GM12892 (cell line): ENCODE measurements around the gene TMEM269.

ENCODE experiments used
- DNase-seq: peaks from one replicate; pipeline ENCODE4 v3.0.0; 2011; ENCODE audit not compliant: insufficient read length
- FAIRE-seq: peaks from 2 replicates; lab custom pipeline; 2011; peaks lifted over from hg19 to GRCh38; lab: Jason Lieb, UNC
- POLR2A ChIP-seq: IDR thresholded peaks from 2 replicates; pipeline ENCODE4 v1.6.1; 2011; ENCODE audit warnings: low read depth, low read length, control low read depth
- POLR2AphosphoS5 ChIP-seq: IDR thresholded peaks from 2 replicates; pipeline ENCODE4 v1.6.1; 2011; ENCODE audit warnings: low read depth, low read length, control low read depth
- TAF1 ChIP-seq: IDR thresholded peaks from 2 replicates; pipeline ENCODE4 v1.6.1; 2011; ENCODE audit warnings: low read depth, mild to moderate bottlenecking, control low read depth, low read length, borderline replicate concordance

The TMEM269 gene

DNA sequence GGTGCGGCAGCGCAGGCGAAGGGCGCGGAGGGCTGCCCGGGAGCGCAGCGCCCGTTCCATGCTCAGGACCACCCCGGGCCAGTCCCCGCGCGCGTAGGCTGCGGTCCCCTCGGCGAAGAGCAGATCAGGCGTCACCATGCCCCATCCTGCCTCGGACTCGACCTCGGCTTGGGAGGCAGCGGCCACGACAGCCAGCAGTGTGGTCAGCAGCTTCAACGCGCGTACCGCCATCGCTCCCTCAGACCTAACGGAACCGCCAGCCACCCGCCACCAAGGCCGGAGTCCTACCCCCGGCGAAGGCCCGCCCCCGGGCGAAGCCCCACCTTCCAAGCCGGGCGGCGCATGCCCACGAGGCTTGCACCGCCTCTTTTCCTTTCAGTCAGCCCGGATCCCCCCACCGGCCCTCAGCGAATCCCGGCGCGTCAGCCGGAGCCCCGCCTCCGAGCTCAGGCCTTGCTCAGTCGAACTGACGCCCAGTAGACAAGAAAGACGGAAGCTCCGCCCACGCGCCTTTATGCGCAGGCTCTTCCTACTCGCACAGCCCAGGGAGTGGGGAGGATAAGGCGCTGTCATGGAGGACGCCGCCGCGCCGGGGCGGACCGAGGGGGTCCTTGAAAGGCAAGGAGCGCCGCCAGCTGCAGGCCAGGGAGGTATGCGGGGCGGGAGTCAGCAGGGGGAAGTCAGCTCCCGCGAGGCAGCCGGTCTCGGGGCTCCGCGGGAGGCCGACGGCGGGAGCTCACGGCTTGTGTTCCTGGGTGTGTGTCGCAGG is 17.9 kb upstream of the TMEM269 start, which contains the start of the genes C1orf50 and P3H1:
Gene C1orf50 (plus strand): TSS at position 509 of the 769 bp plus-strand sequence. CDS start 63 bp downstream, at position 572.
Gene P3H1 (minus strand): TSS at position 288 of the 769 bp plus-strand sequence. CDS start 57 bp downstream, at position 231.
- DNase-seq (peak; percentile 87), FAIRE-seq (peak; percentile 95)
- TF ChIP-seq POLR2AphosphoS5, result peak; percentile 97
- TF ChIP-seq TAF1, result peak; percentile 70
- TF ChIP-seq POLR2A, result peak; percentile 98

DNA sequence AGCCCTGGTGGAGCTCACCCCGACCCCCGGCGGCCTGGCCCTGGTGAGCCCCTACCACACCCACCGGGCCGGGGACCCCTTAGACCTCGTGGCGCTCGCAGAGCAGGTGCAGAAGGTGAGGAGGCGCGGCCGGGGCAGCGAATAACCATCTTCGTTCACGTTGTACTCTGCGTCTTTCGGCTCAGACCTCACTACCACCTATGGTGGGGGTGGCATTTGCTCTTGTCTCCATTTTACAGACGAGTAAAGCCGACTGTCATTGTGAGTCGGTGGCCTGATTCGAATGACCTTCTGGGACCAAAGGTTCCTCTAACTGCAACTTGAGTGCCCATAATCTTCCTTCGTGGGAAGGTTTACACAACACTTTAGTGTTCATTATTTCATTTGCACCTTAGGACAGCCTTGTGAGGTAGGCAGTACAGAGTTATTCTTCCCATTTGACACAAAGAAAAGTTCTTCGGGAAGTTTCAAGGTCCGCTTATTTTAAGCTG is 17.2 kb upstream of the TMEM269 start:
- DNase-seq, result no peak
- FAIRE-seq, result peak; percentile 56
- TF ChIP-seq POLR2AphosphoS5 (no peak; the same call in 1 of the 2 replicates), POLR2A (no peak), TAF1 (no peak)

DNA sequence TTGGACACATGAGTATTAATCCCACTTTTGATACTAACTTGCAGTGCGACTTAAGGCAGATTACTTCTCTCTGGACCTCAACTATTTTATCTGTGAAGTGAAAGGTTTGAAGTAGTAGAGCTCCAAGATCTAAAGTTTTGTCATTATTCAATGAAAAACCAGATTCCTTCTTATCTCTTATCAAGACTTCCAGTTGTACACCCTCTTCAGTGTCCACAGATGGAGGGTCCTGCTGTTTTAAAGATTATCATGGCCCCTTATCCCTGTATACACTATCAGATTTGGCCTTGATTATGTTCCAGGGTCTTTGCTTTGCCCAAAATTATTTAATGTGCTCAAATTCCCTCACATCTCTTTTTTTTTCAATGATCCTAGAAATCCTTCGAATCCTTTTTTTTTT is 16.6 kb upstream of the TMEM269 start:
- TF ChIP-seq POLR2A, result no peak
- no peak for TF ChIP-seq POLR2AphosphoS5
- no peak for TF ChIP-seq TAF1
- FAIRE-seq (no peak), DNase-seq (no peak)

DNA sequence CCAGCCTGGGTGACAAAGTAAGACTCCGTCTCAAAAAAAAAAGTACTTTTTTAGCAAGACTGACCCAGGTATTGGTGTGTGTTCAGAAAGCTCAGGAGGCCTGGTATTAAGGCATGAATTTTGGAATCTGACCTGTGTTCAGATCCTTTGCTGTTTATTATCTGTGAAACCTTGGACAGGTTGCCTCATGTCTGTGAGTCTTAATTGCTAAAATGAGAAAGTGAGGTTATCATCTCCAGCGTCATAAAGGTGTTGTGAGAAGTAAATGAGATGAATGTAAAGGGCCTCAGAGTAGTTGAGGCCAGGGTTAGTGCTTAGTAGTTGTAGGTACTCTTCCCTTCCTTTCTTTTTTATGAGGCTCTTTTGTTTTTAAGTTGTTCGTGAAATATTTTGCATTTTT is 15.0 kb upstream of the TMEM269 start:
- DNase-seq (no peak), FAIRE-seq (no peak)
- TF ChIP-seq POLR2A (no peak), POLR2AphosphoS5 (no peak), TAF1 (no peak)

GRCh38 chr1:42773420-42773819 is 11.4 kb upstream of the TMEM269 start:
- FAIRE-seq (no peak), DNase-seq (no peak)
- TF ChIP-seq TAF1 (no peak), POLR2AphosphoS5 (no peak), POLR2A (no peak)

DNA sequence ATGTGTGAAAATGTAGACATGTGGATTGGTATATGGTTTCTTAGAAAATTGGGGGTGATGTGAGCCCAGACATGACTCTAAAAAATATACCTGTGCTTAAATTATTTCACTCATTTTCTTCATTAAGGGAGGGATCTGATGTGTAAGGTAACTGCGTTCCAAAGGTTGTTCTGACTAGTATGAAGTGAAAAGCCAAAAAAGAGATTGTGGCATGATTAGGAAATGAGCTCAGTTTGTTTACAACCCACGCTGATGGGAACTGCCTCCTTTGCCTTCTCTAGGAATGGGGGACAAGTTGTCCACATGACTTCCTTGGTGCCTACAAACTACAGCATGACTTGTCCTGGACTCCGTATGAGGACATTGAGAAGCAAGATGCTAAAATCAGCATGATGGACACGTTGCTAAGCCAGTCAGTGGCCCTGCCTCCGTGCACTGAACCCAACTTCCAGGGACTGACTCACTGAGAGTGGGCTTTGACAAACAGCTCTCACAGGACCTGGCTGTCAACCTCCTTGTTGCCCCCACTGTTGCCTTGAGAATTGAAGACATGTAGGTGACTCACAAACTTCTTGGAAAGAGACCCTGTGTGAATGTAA is 9.8 kb upstream of the TMEM269 start:
- DNase-seq (no peak), FAIRE-seq (no peak)
- TF ChIP-seq POLR2AphosphoS5 (no peak), POLR2A (no peak), TAF1 (no peak)

GRCh38 chr1:42776502-42776901 is 8.3 kb upstream of the TMEM269 start:
- TF ChIP-seq POLR2AphosphoS5 (no peak), TAF1 (no peak), POLR2A (no peak)
- FAIRE-seq (no peak), DNase-seq (no peak)

- DNase-seq, result no peak
- TF ChIP-seq POLR2AphosphoS5, result no peak
- TF ChIP-seq POLR2A, result no peak
- FAIRE-seq, result peak; percentile 40
Observed at GRCh38 chr1:42777852-42778251, 6.9 kb upstream of the TMEM269 start.

- DNase-seq, result no peak
- peak; percentile 17 for FAIRE-seq
- TF ChIP-seq POLR2AphosphoS5 (no peak), POLR2A (no peak), TAF1 (no peak)
Observed at GRCh38 chr1:42779725-42780124, 5.1 kb upstream of the TMEM269 start.

DNA sequence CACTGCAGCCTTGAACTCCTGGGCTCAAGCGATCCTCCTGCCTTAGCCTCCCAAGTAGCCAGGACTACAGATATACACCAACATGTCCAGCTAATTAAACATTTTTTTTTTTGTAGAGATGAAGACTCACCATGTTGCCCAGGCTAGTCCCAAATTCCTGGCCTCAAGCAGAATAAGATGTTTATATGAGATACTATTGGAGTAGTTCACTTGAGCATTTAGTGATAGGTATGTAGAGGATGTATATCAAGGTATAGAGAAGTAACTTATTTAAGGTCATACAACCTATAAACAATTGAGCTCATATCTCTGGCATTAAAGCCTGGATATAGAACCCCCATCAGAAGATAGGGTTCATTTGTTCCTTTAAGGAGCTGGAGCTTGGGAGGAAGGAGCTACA is 4.6 kb upstream of the TMEM269 start:
- no peak for DNase-seq
- TF ChIP-seq POLR2AphosphoS5 (no peak), TAF1 (no peak), POLR2A (no peak)
- no peak for FAIRE-seq

DNA sequence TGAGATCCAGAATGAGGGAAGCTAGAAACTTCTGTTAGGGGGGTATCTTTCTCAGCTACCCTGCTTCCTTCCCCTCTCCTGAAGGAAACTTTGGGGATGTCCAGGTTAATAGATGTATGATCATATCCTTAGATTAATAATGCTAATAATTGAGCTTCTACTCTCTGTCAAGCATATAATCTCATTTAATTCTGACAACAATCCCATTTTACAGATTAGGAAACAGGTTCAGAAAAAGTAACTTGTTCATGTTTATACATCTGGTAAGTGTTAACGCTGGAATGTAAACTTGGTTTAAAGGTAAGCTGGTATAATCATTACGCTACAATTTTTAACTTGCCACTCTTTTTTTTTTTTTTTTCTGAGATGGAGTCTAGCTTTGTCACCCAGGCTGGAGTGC is 1.7 kb upstream of the TMEM269 start:
- no peak for DNase-seq
- no peak for TF ChIP-seq TAF1
- no peak for TF ChIP-seq POLR2A
- no peak for TF ChIP-seq POLR2AphosphoS5
- no peak for FAIRE-seq

DNA sequence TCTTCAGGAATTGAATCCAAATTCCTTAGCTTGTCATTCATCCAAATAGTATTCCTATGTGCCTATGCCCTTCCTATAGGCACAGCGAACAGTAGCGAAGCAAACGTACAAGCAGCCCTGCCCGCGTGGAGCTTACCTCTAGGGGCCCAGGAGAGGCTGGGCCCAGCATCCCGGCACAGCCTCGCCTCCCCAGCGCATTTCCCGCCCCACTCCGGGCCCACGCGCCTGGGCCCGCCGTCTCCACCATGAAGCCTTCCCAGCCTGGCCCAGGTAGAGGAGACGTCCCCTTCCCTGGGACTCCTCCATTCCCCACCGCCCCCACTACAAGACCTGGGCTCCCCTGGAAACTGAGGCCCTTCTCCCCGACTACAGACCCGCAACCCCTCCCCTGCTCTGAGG is 245 bp upstream of the TMEM269 start:
- TF ChIP-seq TAF1 (no peak), POLR2AphosphoS5 (no peak), POLR2A (no peak)
- DNase-seq, result no peak
- no peak for FAIRE-seq
